ENCODE results near the gene CD27.
"Not testable (repeated sequence)": the region's sequence is repeated elsewhere in the genome, so short reads cannot be mapped to it uniquely, and the experiment has no call there.

CD27 gene

DNA sequence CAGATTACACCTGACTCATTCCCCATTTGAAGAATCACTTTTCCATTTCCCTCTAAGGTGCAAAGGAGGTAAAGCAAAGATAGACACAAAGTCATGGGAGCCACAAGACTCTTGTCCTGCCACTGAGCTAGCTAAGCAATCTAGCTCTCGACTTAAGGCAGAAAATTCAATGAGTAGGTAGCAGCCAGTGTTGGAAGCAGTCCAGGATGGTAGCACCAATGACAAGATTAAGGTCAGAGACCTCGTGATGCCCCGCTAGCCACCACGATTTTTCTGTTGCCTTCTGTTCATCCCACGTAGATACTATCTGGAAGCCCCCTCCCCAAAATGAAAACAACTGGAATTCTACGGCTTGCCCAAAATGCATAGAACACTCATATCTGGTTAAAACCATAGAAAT, 24.3 kb downstream of the CD27 start:
- H3K27ac ChIP-seq = no peak overlapping the region
- TF ChIP-seq CTCF (IDR thresholded peaks at IDR 0.05) = no peak
- no peak for TF ChIP-seq ZFX (IDR thresholded peaks at IDR 0.05; ENCODE audit: borderline replicate concordance)

DNA sequence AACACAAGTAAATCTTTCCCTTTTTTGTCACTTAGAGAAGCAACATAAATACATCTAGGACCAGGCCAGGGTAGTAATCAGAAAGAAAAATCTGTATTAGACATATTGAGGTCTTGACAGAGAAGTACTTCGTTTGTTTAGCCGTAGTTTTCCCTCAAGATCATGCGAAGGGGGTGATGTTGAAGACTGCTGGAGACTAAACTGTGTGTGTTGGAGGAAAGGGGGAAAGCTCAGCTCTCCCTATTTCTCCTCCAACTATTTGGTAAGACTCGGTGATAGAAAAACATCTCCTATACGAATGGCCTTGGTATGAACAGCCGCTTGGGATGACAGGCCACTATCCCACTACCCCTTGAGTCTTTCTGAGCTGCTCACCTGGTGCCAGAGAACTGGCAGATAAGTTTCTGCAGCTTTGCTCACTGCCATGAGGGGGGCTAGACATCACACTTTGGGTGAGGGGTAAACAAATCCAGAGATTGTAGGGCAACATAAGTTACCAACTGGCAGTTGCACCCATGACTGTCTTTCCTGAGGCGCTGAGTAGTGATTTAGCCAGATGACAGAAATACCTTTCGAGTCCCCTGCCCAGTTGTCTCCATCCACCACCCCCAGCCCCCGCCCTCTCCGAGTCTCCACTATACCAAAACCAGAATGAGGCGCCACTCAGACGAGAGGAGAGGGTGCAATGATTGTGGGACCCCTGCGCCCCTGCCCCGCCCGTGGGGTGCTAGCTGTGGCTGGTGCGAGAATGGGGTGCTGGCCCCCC, 25.0 kb downstream of the CD27 start:
- peak overlapping the region; percentile 89 for H3K27ac ChIP-seq
- no peak for TF ChIP-seq CTCF (IDR thresholded peaks at IDR 0.05)
- no peak for TF ChIP-seq ZFX (IDR thresholded peaks at IDR 0.05; ENCODE audit: borderline replicate concordance)

DNA sequence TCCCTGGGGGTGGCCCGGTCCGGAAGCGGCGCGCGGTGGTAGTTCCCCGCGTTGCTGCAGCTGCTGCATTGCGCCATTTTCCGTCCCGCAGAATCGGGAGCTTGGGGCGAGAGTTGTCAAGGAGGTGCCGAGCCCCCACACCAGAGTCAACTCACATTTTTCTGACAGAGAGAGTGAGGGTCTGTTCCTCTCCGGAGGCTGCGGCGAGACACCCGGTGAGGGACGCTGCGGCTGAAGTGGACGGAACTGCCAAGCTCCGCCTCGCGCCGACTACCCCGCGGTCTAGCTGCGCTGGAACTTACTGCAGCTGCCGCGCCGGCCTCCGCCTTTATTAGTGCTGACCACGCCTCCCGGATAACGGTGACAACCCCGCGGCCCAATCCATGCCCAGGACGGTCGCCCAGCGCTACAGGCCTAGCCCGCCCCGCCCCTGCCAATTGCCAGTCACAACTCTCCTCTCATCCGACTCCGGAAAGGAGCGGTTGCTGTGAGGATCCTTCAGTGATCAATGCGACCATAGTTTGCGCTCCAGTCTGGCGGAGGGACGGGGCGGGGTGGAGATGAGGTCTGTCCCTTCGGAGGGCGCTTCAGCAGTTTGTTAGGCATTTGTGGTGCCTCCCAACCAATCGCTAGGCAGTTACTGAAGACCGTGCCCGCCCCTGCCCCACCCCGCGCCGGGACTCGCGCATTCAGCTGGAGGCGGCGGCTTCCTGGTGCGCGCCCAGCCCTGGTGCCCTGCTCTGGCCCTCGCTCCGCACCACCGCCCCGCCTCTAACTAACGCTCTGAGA, 25.8 kb downstream of the CD27 start, which contains the start of gene VAMP1:
Gene VAMP1 (minus strand): TSS at position 303 of the 789 bp plus-strand sequence. CDS start 146 bp downstream, at position 157.
- TF ChIP-seq ZFX (IDR thresholded peaks at IDR 0.05; ENCODE audit: borderline replicate concordance) = no peak
- no peak for TF ChIP-seq CTCF (IDR thresholded peaks at IDR 0.05)
- H3K27ac ChIP-seq = peak within 1 kb of the TSS; percentile 89

GRCh38 chr12:6471989-6472360, 27.2 kb downstream of the CD27 start:
- peak overlapping the region; percentile 89; the same call in 1 of the 2 replicates for H3K27ac ChIP-seq
- TF ChIP-seq ZFX (IDR thresholded peaks at IDR 0.05; ENCODE audit: borderline replicate concordance) (no peak), CTCF (IDR thresholded peaks at IDR 0.05) (no peak)

GRCh38 chr12:6472491-6472890, 27.7 kb downstream of the CD27 start:
- H3K27ac ChIP-seq = no peak overlapping the region
- no peak for TF ChIP-seq CTCF (IDR thresholded peaks at IDR 0.05)
- no peak for TF ChIP-seq ZFX (IDR thresholded peaks at IDR 0.05; ENCODE audit: borderline replicate concordance)

DNA sequence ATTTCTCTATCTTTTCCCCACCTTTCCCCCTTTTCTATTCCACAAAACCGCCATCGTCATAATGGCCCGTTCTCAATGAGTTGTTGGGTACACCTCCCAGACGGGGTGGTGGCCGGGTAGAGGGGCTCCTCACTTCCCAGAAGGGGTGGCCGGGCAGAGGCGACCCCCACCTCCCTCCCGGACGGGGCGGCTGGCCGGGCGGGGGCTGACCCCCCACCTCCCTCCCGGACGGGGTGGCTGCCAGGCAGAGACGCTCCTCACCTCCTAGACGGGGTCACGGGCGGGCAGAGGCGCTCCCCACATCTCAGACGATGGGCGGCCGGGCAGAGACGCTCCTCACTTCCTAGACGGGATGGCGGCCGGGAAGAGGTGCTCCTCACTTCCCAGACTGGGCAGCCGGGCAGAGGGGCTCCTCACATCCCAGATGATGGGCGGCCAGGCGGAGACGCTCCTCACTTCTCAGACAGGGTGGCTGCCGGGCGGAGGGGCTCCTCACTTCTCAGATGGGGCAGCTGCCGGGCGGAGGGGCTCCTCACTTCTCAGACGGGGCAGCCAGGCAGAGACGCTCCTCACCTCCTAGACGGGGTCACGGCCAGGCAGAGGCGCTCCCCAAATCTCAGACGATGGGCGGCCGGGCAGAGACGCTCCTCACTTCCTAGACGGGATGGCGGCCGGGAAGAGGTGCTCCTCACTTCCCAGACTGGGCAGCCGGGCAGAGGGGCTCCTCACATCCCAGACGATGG, 30.6 kb downstream of the CD27 start:
- not testable (repeated sequence) for H3K27ac ChIP-seq

GRCh38 chr12:6476489-6476888, 31.7 kb downstream of the CD27 start:
- no peak for TF ChIP-seq CTCF (IDR thresholded peaks at IDR 0.05)
- no peak for TF ChIP-seq ZFX (IDR thresholded peaks at IDR 0.05; ENCODE audit: borderline replicate concordance)
- no peak overlapping the region for H3K27ac ChIP-seq

DNA sequence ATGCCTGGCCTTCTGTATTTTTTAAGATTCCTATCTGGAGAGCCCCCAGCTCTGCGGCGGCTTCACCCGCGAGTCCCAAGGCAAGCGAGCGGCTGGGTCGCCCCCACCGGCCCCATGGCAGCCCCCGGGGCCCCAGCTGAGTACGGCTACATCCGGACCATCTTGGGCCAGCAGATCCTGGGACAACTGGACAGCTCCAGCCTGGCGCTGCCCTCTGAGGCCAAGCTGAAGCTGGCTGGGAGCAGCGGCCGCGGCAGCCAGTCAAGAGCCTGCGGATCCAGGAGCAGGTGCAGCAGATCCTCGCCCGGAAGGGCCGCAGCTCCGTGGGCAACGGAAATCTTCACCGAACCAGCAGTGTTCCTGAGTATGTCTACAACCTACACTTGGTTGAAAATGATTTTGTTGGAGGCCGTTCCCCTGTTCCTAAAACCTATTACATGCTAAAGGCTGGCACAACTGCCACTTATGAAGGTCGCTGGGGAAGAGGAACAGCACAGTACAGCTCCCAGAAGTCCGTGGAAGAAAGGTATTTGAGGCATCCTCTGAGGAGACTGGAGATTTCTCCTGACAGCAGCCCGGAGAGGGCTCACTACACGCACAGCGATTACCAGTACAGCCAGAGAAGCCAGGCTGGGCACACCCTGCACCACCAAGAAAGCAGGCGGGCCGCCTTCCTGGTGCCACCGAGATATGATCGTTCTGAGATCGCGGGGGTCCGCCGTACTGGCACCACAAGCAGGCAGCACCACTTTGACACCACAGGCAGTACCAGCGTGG, 33.0 kb downstream of the CD27 start:
- not testable (repeated sequence) for H3K27ac ChIP-seq

All from 22Rv1 (cell line).